HG03469 (cell line): ENCODE measurements around the gene CCDC83.
"Not testable (repeated sequence)": the region's sequence is repeated elsewhere in the genome, so short reads cannot be mapped to it uniquely, and the experiment has no call there.

Experiments
- ATAC-seq: cut with Tn5 transposase; IDR thresholded peaks from one replicate; pipeline ENCODE4 v1.9.1; 2021; ENCODE audit warnings: mild to moderate bottlenecking, moderate library complexity, moderate number of reproducible peaks; ENCODE audit not compliant: unreplicated experiment

Gene CCDC83

GRCh38 chr11:85835263-85835662 is 19.9 kb upstream of the CCDC83 start:
- ATAC-seq = no peak

- no peak for ATAC-seq
These were observed 19.5 kb upstream of the CCDC83 start for GRCh38 chr11:85835729-85836128.

GRCh38 chr11:85840932-85841331 is 14.3 kb upstream of the CCDC83 start:
- ATAC-seq = not testable (repeated sequence)

- no peak for ATAC-seq
These were observed 11.3 kb upstream of the CCDC83 start for GRCh38 chr11:85843929-85844328.

GRCh38 chr11:85844439-85845123 is 10.6 kb upstream of the CCDC83 start:
- peak; percentile 50 for ATAC-seq

- ATAC-seq = no peak
These were observed 10.0 kb upstream of the CCDC83 start for GRCh38 chr11:85845124-85845631.

GRCh38 chr11:85847436-85847835 is 7.7 kb upstream of the CCDC83 start:
- ATAC-seq = no peak

GRCh38 chr11:85848006-85848405 is 7.2 kb upstream of the CCDC83 start:
- no peak for ATAC-seq

- no peak for ATAC-seq
These were observed 6.6 kb upstream of the CCDC83 start for GRCh38 chr11:85848556-85848955.

GRCh38 chr11:85852754-85853153 is 2.4 kb upstream of the CCDC83 start:
- ATAC-seq = not testable (repeated sequence)

- ATAC-seq = not testable (repeated sequence)
These were observed 1.6 kb upstream of the CCDC83 start for GRCh38 chr11:85853541-85853940.

- no peak for ATAC-seq
These were observed 999 bp upstream of the CCDC83 start for GRCh38 chr11:85854212-85854556.

- ATAC-seq = peak; percentile 97
These were observed 434 bp upstream of the CCDC83 start for GRCh38 chr11:85854557-85855340.

GRCh38 chr11:85857098-85857497 is 1.9 kb downstream of the CCDC83 start:
- no peak for ATAC-seq

- ATAC-seq = not testable (repeated sequence)
These were observed 4.4 kb downstream of the CCDC83 start for GRCh38 chr11:85859541-85859940.

GRCh38 chr11:85863855-85864254 is 8.7 kb downstream of the CCDC83 start:
- ATAC-seq = no peak

- ATAC-seq = no peak
These were observed 11.1 kb downstream of the CCDC83 start for GRCh38 chr11:85866137-85866827.

- no peak for ATAC-seq
These were observed 12.6 kb downstream of the CCDC83 start for GRCh38 chr11:85867751-85868150.

- ATAC-seq = no peak
These were observed 14.6 kb downstream of the CCDC83 start for GRCh38 chr11:85869781-85870180.

- ATAC-seq = no peak
These were observed 19.1 kb downstream of the CCDC83 start for GRCh38 chr11:85874265-85874664.

GRCh38 chr11:85875505-85875904 is 20.3 kb downstream of the CCDC83 start:
- no peak for ATAC-seq
